CD14-positive monocyte (primary cell): ENCODE measurements around the gene YAF2. TPM values are rescaled to one million over a fixed set of nuclear protein-coding genes. Genes with fewer than 3 reads are reported as not detected.

ENCODE experiments used
- DNase-seq, 3 donors: peaks; one replicate each; pipeline ENCODE4 v3.0.0-alpha.2; 2011 to 2022
- H2AFZ ChIP-seq: 2 replicates; pipeline ENCODE4 v1.6.0; 2012; ENCODE audit warnings: mild to moderate bottlenecking, low read depth, low read length, inconsistent platforms; ENCODE audit not compliant: insufficient read depth, poor library complexity, severe bottlenecking
- H3K27ac ChIP-seq, 2 donors: 1 replicate in 1 of 2; 2 replicates in 1 of 2; pipeline ENCODE4 v1.5.1; 2012 to 2013; ENCODE audit warnings: low read length in 2 of 2, control low read depth in 1 of 2, inconsistent platforms in 1 of 2, low read depth in 1 of 2, mild to moderate bottlenecking in 1 of 2
- H3K27me3 ChIP-seq, 2 donors: one replicate each; pipeline versions ENCODE4 v1.6.0 to v1.6.1; 2011 to 2013; ENCODE audit warnings: low read length in 2 of 2; ENCODE audit not compliant: control insufficient read depth in 2 of 2, insufficient read depth in 2 of 2
- H3K36me3 ChIP-seq, 2 donors: replicated peaks in 1 of 2; 1 replicate in 1 of 2; 2 replicates in 1 of 2; pipeline versions ENCODE4 v1.5.1 to v1.6.1; 2012 to 2013; ENCODE audit warnings: low read length in 2 of 2, control low read depth in 1 of 2, inconsistent platforms in 1 of 2, mild to moderate bottlenecking in 1 of 2; ENCODE audit not compliant: insufficient read depth in 2 of 2, control insufficient read depth in 1 of 2
- H3K4me1 ChIP-seq, 2 donors: 1 replicate in 1 of 2; 2 replicates in 1 of 2; pipeline versions ENCODE4 v1.5.1 to v1.6.1; 2012 to 2013; ENCODE audit warnings: low read length in 2 of 2, control low read depth in 1 of 2, inconsistent platforms in 1 of 2, mild to moderate bottlenecking in 1 of 2, moderate library complexity in 1 of 2; ENCODE audit not compliant: insufficient read depth in 2 of 2, control insufficient read depth in 1 of 2
- H3K4me2 ChIP-seq: replicated peaks from 2 replicates; pipeline ENCODE3; 2012; ENCODE audit warnings: low read length, moderate library complexity, mild to moderate bottlenecking; ENCODE audit not compliant: poor library complexity, severe bottlenecking; ENCODE audit errors: extremely low read depth
- H3K4me3 ChIP-seq, 3 experiments: fragments of 200-600 bp in 1 of 3; sonication (generic) in 1 of 3; replicated peaks in 1 of 3; 1 replicate in 2 of 3; 2 replicates in 1 of 3; pipeline ENCODE4 v1.5.1; 2011 to 2013; ENCODE audit warnings: low read length in 3 of 3, mild to moderate bottlenecking in 3 of 3, control low read depth in 2 of 3, low read depth in 2 of 3, inconsistent platforms in 1 of 3, moderate library complexity in 1 of 3
- H3K79me2 ChIP-seq: 2 replicates; pipeline ENCODE4 v1.6.0; 2012; ENCODE audit warnings: mild to moderate bottlenecking, control low read depth, inconsistent platforms, low read length, moderate library complexity; ENCODE audit not compliant: insufficient read depth
- H3K9ac ChIP-seq: 2 replicates; pipeline ENCODE4 v1.6.0; 2017; ENCODE audit warnings: low read length, mild to moderate bottlenecking; ENCODE audit not compliant: insufficient read depth, poor library complexity, severe bottlenecking
- H3K9me3 ChIP-seq, 2 donors: replicated peaks in 1 of 2; 1 replicate in 1 of 2; 2 replicates in 1 of 2; pipeline versions ENCODE4 v1.5.1 to v1.6.1; 2012 to 2013; ENCODE audit warnings: low read length in 2 of 2, control low read depth in 1 of 2; ENCODE audit not compliant: control insufficient read depth in 1 of 2, insufficient read depth in 1 of 2
- H4K20me1 ChIP-seq: 2 replicates; pipeline ENCODE4 v1.6.0; 2012; ENCODE audit warnings: mild to moderate bottlenecking, low read length, control low read depth, moderate library complexity; ENCODE audit not compliant: insufficient read depth
- H3K27ac Mint-ChIP-seq, 7 donors: one replicate each; pipeline ENCODE4 v1.8.0; 2020; ENCODE audit warnings: mild to moderate bottlenecking in 7 of 7, mixed read lengths in 7 of 7, moderate library complexity in 6 of 7, inconsistent platforms in 2 of 7
- H3K27me3 Mint-ChIP-seq, 3 donors: one replicate each; pipeline ENCODE4 v1.8.0; 2021 to 2022; ENCODE audit warnings: low read depth in 3 of 3, mild to moderate bottlenecking in 3 of 3, mixed read lengths in 3 of 3, moderate library complexity in 3 of 3, inconsistent platforms in 1 of 3
- H3K36me3 Mint-ChIP-seq, 2 donors: one replicate each; pipeline ENCODE4 v1.8.0; 2020; ENCODE audit warnings: mixed read lengths in 2 of 2, inconsistent platforms in 1 of 2, mild to moderate bottlenecking in 1 of 2
- H3K4me1 Mint-ChIP-seq: one replicate; pipeline ENCODE4 v1.8.0; 2020; ENCODE audit warnings: mild to moderate bottlenecking, mixed read lengths
- H3K4me3 Mint-ChIP-seq, 2 donors: one replicate each; pipeline ENCODE4 v1.8.0; 2020; ENCODE audit warnings: mild to moderate bottlenecking in 2 of 2, mixed read lengths in 2 of 2, moderate library complexity in 1 of 2
- H3K9me3 Mint-ChIP-seq, 7 donors: one replicate each; pipeline ENCODE4 v1.8.0; 2020 to 2022; ENCODE audit warnings: mixed read lengths in 7 of 7, mild to moderate bottlenecking in 6 of 7, moderate library complexity in 6 of 7, inconsistent platforms in 2 of 7
- WGBS: methylation state at CpG from one replicate; pipeline ENCODE4 v1.1.5; 2013; ENCODE audit warnings: missing lambda C conversion rate; ENCODE audit not compliant: insufficient coverage; 5-methylcytosine and 5-hydroxymethylcytosine counted together
- intact Hi-C, 2 donors: fragments of 100-400 bp; cut with micrococcal nuclease; formaldehyde crosslinking; loops; one replicate each; pipeline versions ENCODE4 v1.15.0 to v1.15.1; 2023
- polyA plus RNA-seq, 3 donors: library from polyadenylated mRNA; depleted of rRNA in 1 of 3; unstranded in 2 of 3; stranded (reverse) in 1 of 3; fragments of 300-500 nt in 2 of 3; fragments of >200 nt in 1 of 3; fragmentation: Illumina TruSeq in 2 of 3; gene quantifications; 1 replicate in 2 of 3; 2 replicates in 1 of 3; pipeline ENCODE4 v1.2.3, GENCODE V29; 2012 to 2021
- TF ChIP-seq, protein P1 (sequence below): fragments of 200-600 bp; IDR thresholded peaks from one replicate; pipeline ENCODE4 v1.8.0; 2022; ENCODE audit warnings: antibody characterized with exemption, mild to moderate bottlenecking

The YAF2 gene
- polyA plus RNA-seq, 3 donors: 6.2 to 11.0 (median 8.5) TPM

DNA sequence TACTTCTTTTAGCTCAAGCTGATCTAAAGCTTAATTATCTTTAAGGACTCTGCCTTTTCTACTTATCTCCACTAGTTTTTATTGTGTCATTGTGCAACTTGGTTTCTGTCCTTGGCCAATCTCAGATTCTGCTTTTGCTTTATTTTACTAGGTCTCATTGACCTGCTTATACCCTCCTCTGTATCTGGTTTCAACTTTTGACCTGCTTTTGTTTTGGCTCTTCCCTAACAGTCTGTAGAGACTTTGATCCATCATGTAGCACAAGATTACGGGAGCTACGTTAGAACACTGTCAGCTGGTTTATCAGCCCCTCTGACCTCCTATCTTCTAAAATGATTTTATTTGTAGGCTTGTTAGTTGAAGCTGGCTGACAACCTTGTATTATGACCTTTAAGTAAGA is 44.2 kb upstream of the YAF2 start:
- Histone ChIP-seq H3K9ac (no peak overlapping the region), H3K36me3 (no peaks in the 10 kb centered on the region), H3K9me3 (no peaks in the 10 kb centered on the region), H3K79me2 (no peaks in the 10 kb centered on the region), H3K27me3 (no peaks in the 10 kb centered on the region), H3K4me1 (peaks cover 14 to 17% of the 10 kb centered on the region in 2 donors), H4K20me1 (no peaks in the 10 kb centered on the region), H3K27ac (no peak overlapping the region), H3K4me2 (no peak overlapping the region), H2AFZ (no peak overlapping the region), H3K4me3 (no peak overlapping the region)
- no CpG with 5 or more reads among the region's 2 CpGs for WGBS
- H3K27ac Mint-ChIP-seq: no peak overlapping the region
- H3K9me3 Mint-ChIP-seq: peaks cover 0 to 5% (median under 1%) of the 10 kb centered on the region in 7 donors
- TF ChIP-seq, protein P1, sequence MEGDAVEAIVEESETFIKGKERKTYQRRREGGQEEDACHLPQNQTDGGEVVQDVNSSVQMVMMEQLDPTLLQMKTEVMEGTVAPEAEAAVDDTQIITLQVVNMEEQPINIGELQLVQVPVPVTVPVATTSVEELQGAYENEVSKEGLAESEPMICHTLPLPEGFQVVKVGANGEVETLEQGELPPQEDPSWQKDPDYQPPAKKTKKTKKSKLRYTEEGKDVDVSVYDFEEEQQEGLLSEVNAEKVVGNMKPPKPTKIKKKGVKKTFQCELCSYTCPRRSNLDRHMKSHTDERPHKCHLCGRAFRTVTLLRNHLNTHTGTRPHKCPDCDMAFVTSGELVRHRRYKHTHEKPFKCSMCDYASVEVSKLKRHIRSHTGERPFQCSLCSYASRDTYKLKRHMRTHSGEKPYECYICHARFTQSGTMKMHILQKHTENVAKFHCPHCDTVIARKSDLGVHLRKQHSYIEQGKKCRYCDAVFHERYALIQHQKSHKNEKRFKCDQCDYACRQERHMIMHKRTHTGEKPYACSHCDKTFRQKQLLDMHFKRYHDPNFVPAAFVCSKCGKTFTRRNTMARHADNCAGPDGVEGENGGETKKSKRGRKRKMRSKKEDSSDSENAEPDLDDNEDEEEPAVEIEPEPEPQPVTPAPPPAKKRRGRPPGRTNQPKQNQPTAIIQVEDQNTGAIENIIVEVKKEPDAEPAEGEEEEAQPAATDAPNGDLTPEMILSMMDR: no peak
- no peaks in the 10 kb centered on the region for H3K36me3 Mint-ChIP-seq
- no peak for DNase-seq
- H3K27me3 Mint-ChIP-seq: no peaks in the 10 kb centered on the region
- peaks cover 18% of the 10 kb centered on the region for H3K4me1 Mint-ChIP-seq
- H3K4me3 Mint-ChIP-seq: no peak overlapping the region
- intact Hi-C loops: no loop called here

DNA sequence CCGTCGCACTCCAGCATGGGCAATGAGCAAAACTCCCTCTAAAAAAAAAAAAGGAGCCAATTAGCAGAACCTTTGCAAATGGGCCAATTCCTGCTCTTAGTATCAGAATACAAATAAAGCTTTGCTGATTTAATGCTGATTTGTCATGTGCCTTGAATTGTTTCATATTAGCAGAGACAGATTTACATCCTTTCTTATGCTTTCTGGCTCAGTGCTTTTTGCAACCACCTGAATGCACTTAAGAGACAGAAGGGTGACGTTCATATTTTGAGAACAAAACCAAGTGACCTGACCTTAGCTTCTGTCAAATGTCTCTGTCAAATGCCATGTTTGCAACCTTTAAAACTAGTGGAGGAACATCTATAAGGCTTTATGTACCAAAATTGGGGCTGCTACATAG is 43.8 kb upstream of the YAF2 start:
- intact Hi-C loops: no loop called here
- H3K27me3 ChIP-seq: no peaks in the 10 kb centered on the region
- H3K27ac ChIP-seq: no peak overlapping the region
- TF ChIP-seq, protein P1: no peak
- H4K20me1 ChIP-seq: no peaks in the 10 kb centered on the region
- Mint-ChIP-seq H3K27ac (no peak overlapping the region), H3K4me1 (peaks cover 18% of the 10 kb centered on the region), H3K9me3 (peaks cover 0 to 3% (median 0%) of the 10 kb centered on the region in 7 donors), H3K4me3 (no peak overlapping the region), H3K36me3 (no peaks in the 10 kb centered on the region), H3K27me3 (no peaks in the 10 kb centered on the region)
- no peak overlapping the region for H3K9ac ChIP-seq
- no peaks in the 10 kb centered on the region for H3K36me3 ChIP-seq
- H3K4me3 ChIP-seq: no peak overlapping the region
- WGBS: 91% methylated on average over 1 of the region's 3 CpGs
- no peaks in the 10 kb centered on the region for H3K79me2 ChIP-seq
- no peaks in the 10 kb centered on the region for H3K9me3 ChIP-seq
- DNase-seq: no peak
- no peak overlapping the region for H2AFZ ChIP-seq
- peaks cover 14 to 17% of the 10 kb centered on the region in 2 donors for H3K4me1 ChIP-seq
- H3K4me2 ChIP-seq: no peak overlapping the region
